Duodenal mucosa (tissue), 2 donors: ENCODE data around the gene RAB7A.

Source experiments
- H3K27ac ChIP-seq: one replicate; pipeline ENCODE4 v1.7.0; 2013; ENCODE audit warnings: low read depth, low read length
- H3K27me3 ChIP-seq, 2 donors: one replicate each; pipeline ENCODE4 v1.7.0; 2013; ENCODE audit warnings: low read length in 2 of 2, control low read depth in 1 of 2; ENCODE audit not compliant: insufficient read depth in 2 of 2, control insufficient read depth in 1 of 2
- H3K36me3 ChIP-seq, 2 donors: one replicate each; pipeline ENCODE4 v1.7.0; 2013; ENCODE audit warnings: low read length in 2 of 2, control low read depth in 1 of 2; ENCODE audit not compliant: insufficient read depth in 2 of 2, control insufficient read depth in 1 of 2
- H3K4me1 ChIP-seq, 2 donors: one replicate each; pipeline ENCODE4 v1.7.0; 2013; ENCODE audit warnings: low read length in 2 of 2, control low read depth in 1 of 2; ENCODE audit not compliant: insufficient read depth in 2 of 2, control insufficient read depth in 1 of 2
- H3K4me3 ChIP-seq, 2 donors: one replicate each; pipeline ENCODE4 v1.7.0; 2013; ENCODE audit warnings: low read length in 2 of 2, low read depth in 1 of 2
- H3K9ac ChIP-seq, 2 donors: one replicate each; pipeline ENCODE4 v1.7.0; 2013; ENCODE audit warnings: low read length in 2 of 2, low read depth in 1 of 2
- H3K9me3 ChIP-seq, 2 donors: one replicate each; pipeline ENCODE4 v1.7.0; 2013; ENCODE audit warnings: low read length in 2 of 2, control low read depth in 1 of 2; ENCODE audit not compliant: control insufficient read depth in 1 of 2

Gene RAB7A

GRCh38 chr3:128697341-128697740, 28.6 kb upstream of the RAB7A start:
- Histone ChIP-seq H3K9ac (no peak overlapping the region), H3K4me1 (no peaks in the 10 kb centered on the region), H3K4me3 (no peak overlapping the region), H3K9me3 (no peaks in the 10 kb centered on the region), H3K36me3 (no peaks in the 10 kb centered on the region), H3K27me3 (no peaks in the 10 kb centered on the region), H3K27ac (no peak overlapping the region)

- Histone ChIP-seq H3K36me3 (no peaks in the 10 kb centered on the region), H3K9ac (peak overlapping the region; percentile 48 to 69), H3K4me1 (no peaks in the 10 kb centered on the region), H3K27me3 (no peaks in the 10 kb centered on the region), H3K9me3 (no peaks in the 10 kb centered on the region), H3K4me3 (peak overlapping the region; percentile 73 to 75), H3K27ac (no peak overlapping the region)
Observed at GRCh38 chr3:128698211-128699047, 27.6 kb upstream of the RAB7A start.

- no peaks in the 10 kb centered on the region for H3K36me3 ChIP-seq
- H3K9ac ChIP-seq: no peak overlapping the region
- no peaks in the 10 kb centered on the region for H3K27me3 ChIP-seq
- no peaks in the 10 kb centered on the region for H3K9me3 ChIP-seq
- no peak overlapping the region for H3K27ac ChIP-seq
- H3K4me1 ChIP-seq: no peaks in the 10 kb centered on the region
- no peak overlapping the region for H3K4me3 ChIP-seq
Observed at GRCh38 chr3:128701342-128702212, 24.4 kb upstream of the RAB7A start.

GRCh38 chr3:128702391-128702790, 23.6 kb upstream of the RAB7A start:
- Histone ChIP-seq H3K27me3 (no peaks in the 10 kb centered on the region), H3K9ac (no peak overlapping the region), H3K4me3 (no peak overlapping the region), H3K9me3 (no peaks in the 10 kb centered on the region), H3K36me3 (no peaks in the 10 kb centered on the region), H3K4me1 (no peaks in the 10 kb centered on the region), H3K27ac (no peak overlapping the region)

- Histone ChIP-seq H3K4me1 (no peaks in the 10 kb centered on the region), H3K4me3 (no peak overlapping the region), H3K27ac (no peak overlapping the region), H3K27me3 (no peaks in the 10 kb centered on the region), H3K36me3 (no peaks in the 10 kb centered on the region), H3K9ac (no peak overlapping the region), H3K9me3 (no peaks in the 10 kb centered on the region)
Observed at GRCh38 chr3:128703561-128703960, 22.4 kb upstream of the RAB7A start.

GRCh38 chr3:128706086-128706615, 19.8 kb upstream of the RAB7A start:
- Histone ChIP-seq H3K27me3 (no peaks in the 10 kb centered on the region), H3K9me3 (no peaks in the 10 kb centered on the region), H3K9ac (no peak overlapping the region), H3K4me1 (no peaks in the 10 kb centered on the region), H3K4me3 (no peak overlapping the region), H3K36me3 (no peaks in the 10 kb centered on the region), H3K27ac (no peak overlapping the region)

GRCh38 chr3:128707928-128708494, 18.0 kb upstream of the RAB7A start:
- no peaks in the 10 kb centered on the region for H3K36me3 ChIP-seq
- no peaks in the 10 kb centered on the region for H3K4me1 ChIP-seq
- no peaks in the 10 kb centered on the region for H3K9me3 ChIP-seq
- no peak overlapping the region for H3K4me3 ChIP-seq
- no peak overlapping the region for H3K27ac ChIP-seq
- no peak overlapping the region for H3K9ac ChIP-seq
- H3K27me3 ChIP-seq: no peaks in the 10 kb centered on the region

GRCh38 chr3:128709038-128709437, 16.9 kb upstream of the RAB7A start:
- no peaks in the 10 kb centered on the region for H3K9me3 ChIP-seq
- no peak overlapping the region for H3K4me3 ChIP-seq
- H3K4me1 ChIP-seq: no peaks in the 10 kb centered on the region
- no peak overlapping the region for H3K27ac ChIP-seq
- H3K27me3 ChIP-seq: no peaks in the 10 kb centered on the region
- no peak overlapping the region for H3K9ac ChIP-seq
- H3K36me3 ChIP-seq: no peaks in the 10 kb centered on the region

- no peak overlapping the region for H3K4me3 ChIP-seq
- no peaks in the 10 kb centered on the region for H3K27me3 ChIP-seq
- no peaks in the 10 kb centered on the region for H3K9me3 ChIP-seq
- no peak overlapping the region for H3K9ac ChIP-seq
- H3K36me3 ChIP-seq: no peaks in the 10 kb centered on the region
- no peaks in the 10 kb centered on the region for H3K4me1 ChIP-seq
- H3K27ac ChIP-seq: no peak overlapping the region
Observed at GRCh38 chr3:128709506-128710210, 16.3 kb upstream of the RAB7A start.
